GM23338 (cell line): ENCODE measurements around the gene DMBX1.

Source experiments
- CREB1 ChIP-seq: fragments of 250-450 bp; sonication (Bioruptor Pico); IDR thresholded peaks from 2 replicates; pipeline ENCODE4 v1.5.0; 2020; ENCODE audit warnings: low read depth, mild to moderate bottlenecking, moderate library complexity
- EZH2 ChIP-seq: fragments of 200-600 bp; sonication (generic); IDR thresholded peaks from one replicate; pipeline ENCODE4 v1.8.0; 2017; ENCODE audit warnings: antibody characterized with exemption, mild to moderate bottlenecking, low read depth; ENCODE audit not compliant: unreplicated experiment
- EZH2phosphoT487 ChIP-seq: fragments of 200-600 bp; sonication (generic); IDR thresholded peaks from one replicate; pipeline ENCODE4 v1.8.1; 2018; ENCODE audit warnings: antibody characterized with exemption; ENCODE audit not compliant: unreplicated experiment
- JUNB ChIP-seq: IDR thresholded peaks from one replicate; pipeline ENCODE4 v1.6.1; 2016; ENCODE audit warnings: antibody characterized with exemption; ENCODE audit not compliant: unreplicated experiment
- POLR2AphosphoS5 ChIP-seq: IDR thresholded peaks from 2 replicates; pipeline ENCODE4 v1.6.1; 2016; ENCODE audit warnings: antibody characterized with exemption, low read depth
- STAT1 ChIP-seq: IDR thresholded peaks from one replicate; pipeline ENCODE4 v1.6.1; 2016; ENCODE audit warnings: antibody characterized with exemption; ENCODE audit not compliant: unreplicated experiment
- ZNF114 ChIP-seq: fragments of 250-450 bp; sonication (Bioruptor Pico); IDR thresholded peaks from 2 replicates; pipeline ENCODE4 v1.5.0; 2020; ENCODE audit warnings: mild to moderate bottlenecking, moderate library complexity
- TF ChIP-seq, protein P1 (sequence below): IDR thresholded peaks from one replicate; pipeline ENCODE4 v1.6.1; 2018; ENCODE audit warnings: antibody characterized with exemption; ENCODE audit not compliant: unreplicated experiment
- TF ChIP-seq, protein P2 (sequence below), 2 experiments: fragments of 200-600 bp in 1 of 2; sonication (generic) in 1 of 2; conservative IDR thresholded peaks; 2 replicates each; pipeline versions ENCODE4 v1.5.1 to v1.6.1; 2016 to 2017; ENCODE audit warnings: antibody characterized with exemption in 2 of 2, low read depth in 2 of 2, mild to moderate bottlenecking in 2 of 2, moderate library complexity in 1 of 2
- TF ChIP-seq, protein P3 (sequence below): fragments of 250-450 bp; sonication (Bioruptor Pico); IDR thresholded peaks from 2 replicates; pipeline ENCODE4 v1.5.0; 2020; ENCODE audit warnings: mild to moderate bottlenecking, moderate library complexity
- TF ChIP-seq, protein P4 (sequence below): IDR thresholded peaks from 2 replicates; pipeline ENCODE4 v1.6.1; 2016; ENCODE audit warnings: antibody characterized with exemption

DNA sequence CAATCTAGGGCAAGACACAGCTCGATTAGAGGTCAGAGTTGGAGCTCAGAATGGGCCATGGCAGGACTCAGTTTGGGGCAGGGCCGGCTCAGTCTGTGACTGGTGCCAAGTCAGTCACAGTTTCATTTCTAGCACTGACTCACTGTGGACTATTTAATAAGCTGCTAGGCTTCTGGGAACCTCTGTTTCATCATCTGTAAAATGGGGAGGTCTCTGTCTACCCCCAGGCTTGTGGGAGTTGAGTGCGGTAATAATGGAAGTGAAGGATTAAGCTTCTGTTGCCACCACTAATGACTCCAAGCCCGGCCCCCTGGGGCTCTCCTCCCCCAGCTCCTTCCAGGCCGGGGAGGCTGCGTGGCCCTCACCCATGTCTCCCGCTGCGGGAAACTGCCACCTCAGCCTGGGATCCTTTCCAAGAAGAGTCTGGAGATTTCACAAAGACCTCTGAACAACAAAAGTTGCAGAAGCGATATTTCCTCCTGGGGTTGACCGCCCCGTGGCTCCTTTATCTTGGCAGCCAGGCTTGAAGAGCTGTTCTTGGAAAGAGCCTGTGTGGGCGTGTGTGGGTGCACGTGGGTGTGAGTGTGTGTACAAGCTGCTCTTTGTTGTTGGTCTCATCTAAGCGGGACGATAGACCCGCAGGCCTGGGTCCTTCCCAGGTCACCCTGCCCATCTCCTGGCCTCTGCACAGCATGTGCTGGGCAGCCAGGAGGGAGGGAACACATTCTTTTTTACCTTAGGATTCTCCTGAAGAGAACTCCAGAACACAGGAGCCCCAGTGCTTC is 32.7 kb downstream of the DMBX1 start:
- TF ChIP-seq, protein P1, sequence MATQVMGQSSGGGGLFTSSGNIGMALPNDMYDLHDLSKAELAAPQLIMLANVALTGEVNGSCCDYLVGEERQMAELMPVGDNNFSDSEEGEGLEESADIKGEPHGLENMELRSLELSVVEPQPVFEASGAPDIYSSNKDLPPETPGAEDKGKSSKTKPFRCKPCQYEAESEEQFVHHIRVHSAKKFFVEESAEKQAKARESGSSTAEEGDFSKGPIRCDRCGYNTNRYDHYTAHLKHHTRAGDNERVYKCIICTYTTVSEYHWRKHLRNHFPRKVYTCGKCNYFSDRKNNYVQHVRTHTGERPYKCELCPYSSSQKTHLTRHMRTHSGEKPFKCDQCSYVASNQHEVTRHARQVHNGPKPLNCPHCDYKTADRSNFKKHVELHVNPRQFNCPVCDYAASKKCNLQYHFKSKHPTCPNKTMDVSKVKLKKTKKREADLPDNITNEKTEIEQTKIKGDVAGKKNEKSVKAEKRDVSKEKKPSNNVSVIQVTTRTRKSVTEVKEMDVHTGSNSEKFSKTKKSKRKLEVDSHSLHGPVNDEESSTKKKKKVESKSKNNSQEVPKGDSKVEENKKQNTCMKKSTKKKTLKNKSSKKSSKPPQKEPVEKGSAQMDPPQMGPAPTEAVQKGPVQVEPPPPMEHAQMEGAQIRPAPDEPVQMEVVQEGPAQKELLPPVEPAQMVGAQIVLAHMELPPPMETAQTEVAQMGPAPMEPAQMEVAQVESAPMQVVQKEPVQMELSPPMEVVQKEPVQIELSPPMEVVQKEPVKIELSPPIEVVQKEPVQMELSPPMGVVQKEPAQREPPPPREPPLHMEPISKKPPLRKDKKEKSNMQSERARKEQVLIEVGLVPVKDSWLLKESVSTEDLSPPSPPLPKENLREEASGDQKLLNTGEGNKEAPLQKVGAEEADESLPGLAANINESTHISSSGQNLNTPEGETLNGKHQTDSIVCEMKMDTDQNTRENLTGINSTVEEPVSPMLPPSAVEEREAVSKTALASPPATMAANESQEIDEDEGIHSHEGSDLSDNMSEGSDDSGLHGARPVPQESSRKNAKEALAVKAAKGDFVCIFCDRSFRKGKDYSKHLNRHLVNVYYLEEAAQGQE, result no peak
- TF ChIP-seq, protein P2, sequence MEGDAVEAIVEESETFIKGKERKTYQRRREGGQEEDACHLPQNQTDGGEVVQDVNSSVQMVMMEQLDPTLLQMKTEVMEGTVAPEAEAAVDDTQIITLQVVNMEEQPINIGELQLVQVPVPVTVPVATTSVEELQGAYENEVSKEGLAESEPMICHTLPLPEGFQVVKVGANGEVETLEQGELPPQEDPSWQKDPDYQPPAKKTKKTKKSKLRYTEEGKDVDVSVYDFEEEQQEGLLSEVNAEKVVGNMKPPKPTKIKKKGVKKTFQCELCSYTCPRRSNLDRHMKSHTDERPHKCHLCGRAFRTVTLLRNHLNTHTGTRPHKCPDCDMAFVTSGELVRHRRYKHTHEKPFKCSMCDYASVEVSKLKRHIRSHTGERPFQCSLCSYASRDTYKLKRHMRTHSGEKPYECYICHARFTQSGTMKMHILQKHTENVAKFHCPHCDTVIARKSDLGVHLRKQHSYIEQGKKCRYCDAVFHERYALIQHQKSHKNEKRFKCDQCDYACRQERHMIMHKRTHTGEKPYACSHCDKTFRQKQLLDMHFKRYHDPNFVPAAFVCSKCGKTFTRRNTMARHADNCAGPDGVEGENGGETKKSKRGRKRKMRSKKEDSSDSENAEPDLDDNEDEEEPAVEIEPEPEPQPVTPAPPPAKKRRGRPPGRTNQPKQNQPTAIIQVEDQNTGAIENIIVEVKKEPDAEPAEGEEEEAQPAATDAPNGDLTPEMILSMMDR (conservative IDR thresholded peaks at IDR 0.05; ENCODE audit: low read depth in 2 of 2), result no peak
- TF ChIP-seq ZNF114 (CRISPR knock-in tag) (no peak), EZH2 (no peak), EZH2phosphoT487 (no peak), CREB1 (no peak), POLR2AphosphoS5 (no peak), JUNB (no peak), STAT1 (no peak)
- TF ChIP-seq, protein P3, sequence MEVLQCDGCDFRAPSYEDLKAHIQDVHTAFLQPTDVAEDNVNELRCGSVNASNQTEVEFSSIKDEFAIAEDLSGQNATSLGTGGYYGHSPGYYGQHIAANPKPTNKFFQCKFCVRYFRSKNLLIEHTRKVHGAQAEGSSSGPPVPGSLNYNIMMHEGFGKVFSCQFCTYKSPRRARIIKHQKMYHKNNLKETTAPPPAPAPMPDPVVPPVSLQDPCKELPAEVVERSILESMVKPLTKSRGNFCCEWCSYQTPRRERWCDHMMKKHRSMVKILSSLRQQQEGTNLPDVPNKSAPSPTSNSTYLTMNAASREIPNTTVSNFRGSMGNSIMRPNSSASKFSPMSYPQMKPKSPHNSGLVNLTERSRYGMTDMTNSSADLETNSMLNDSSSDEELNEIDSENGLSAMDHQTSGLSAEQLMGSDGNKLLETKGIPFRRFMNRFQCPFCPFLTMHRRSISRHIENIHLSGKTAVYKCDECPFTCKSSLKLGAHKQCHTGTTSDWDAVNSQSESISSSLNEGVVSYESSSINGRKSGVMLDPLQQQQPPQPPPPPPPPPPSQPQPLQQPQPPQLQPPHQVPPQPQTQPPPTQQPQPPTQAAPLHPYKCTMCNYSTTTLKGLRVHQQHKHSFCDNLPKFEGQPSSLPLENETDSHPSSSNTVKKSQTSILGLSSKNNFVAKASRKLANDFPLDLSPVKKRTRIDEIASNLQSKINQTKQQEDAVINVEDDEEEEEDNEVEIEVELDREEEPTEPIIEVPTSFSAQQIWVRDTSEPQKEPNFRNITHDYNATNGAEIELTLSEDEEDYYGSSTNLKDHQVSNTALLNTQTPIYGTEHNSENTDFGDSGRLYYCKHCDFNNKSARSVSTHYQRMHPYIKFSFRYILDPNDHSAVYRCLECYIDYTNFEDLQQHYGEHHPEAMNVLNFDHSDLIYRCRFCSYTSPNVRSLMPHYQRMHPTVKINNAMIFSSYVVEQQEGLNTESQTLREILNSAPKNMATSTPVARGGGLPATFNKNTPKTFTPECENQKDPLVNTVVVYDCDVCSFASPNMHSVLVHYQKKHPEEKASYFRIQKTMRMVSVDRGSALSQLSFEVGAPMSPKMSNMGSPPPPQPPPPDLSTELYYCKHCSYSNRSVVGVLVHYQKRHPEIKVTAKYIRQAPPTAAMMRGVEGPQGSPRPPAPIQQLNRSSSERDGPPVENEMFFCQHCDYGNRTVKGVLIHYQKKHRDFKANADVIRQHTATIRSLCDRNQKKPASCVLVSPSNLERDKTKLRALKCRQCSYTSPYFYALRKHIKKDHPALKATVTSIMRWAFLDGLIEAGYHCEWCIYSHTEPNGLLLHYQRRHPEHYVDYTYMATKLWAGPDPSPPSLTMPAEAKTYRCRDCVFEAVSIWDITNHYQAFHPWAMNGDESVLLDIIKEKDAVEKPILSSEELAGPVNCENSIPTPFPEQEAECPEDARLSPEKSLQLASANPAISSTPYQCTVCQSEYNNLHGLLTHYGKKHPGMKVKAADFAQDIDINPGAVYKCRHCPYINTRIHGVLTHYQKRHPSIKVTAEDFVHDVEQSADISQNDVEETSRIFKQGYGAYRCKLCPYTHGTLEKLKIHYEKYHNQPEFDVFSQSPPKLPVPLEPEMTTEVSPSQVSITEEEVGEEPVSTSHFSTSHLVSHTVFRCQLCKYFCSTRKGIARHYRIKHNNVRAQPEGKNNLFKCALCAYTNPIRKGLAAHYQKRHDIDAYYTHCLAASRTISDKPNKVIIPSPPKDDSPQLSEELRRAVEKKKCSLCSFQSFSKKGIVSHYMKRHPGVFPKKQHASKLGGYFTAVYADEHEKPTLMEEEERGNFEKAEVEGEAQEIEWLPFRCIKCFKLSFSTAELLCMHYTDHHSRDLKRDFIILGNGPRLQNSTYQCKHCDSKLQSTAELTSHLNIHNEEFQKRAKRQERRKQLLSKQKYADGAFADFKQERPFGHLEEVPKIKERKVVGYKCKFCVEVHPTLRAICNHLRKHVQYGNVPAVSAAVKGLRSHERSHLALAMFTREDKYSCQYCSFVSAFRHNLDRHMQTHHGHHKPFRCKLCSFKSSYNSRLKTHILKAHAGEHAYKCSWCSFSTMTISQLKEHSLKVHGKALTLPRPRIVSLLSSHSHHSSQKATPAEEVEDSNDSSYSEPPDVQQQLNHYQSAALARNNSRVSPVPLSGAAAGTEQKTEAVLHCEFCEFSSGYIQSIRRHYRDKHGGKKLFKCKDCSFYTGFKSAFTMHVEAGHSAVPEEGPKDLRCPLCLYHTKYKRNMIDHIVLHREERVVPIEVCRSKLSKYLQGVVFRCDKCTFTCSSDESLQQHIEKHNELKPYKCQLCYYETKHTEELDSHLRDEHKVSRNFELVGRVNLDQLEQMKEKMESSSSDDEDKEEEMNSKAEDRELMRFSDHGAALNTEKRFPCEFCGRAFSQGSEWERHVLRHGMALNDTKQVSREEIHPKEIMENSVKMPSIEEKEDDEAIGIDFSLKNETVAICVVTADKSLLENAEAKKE (CRISPR knock-in tag), result no peak
- TF ChIP-seq, protein P4, sequence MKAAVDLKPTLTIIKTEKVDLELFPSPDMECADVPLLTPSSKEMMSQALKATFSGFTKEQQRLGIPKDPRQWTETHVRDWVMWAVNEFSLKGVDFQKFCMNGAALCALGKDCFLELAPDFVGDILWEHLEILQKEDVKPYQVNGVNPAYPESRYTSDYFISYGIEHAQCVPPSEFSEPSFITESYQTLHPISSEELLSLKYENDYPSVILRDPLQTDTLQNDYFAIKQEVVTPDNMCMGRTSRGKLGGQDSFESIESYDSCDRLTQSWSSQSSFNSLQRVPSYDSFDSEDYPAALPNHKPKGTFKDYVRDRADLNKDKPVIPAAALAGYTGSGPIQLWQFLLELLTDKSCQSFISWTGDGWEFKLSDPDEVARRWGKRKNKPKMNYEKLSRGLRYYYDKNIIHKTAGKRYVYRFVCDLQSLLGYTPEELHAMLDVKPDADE, result no peak
